CD14-positive monocyte (primary cell): ENCODE measurements around the gene NUDT17. TPM values are rescaled to one million over a fixed set of nuclear protein-coding genes. Genes with fewer than 3 reads are reported as not detected.

Source experiments
- DNase-seq, 3 donors: peaks; one replicate each; pipeline ENCODE4 v3.0.0-alpha.2; 2011 to 2022
- H2AFZ ChIP-seq: 2 replicates; pipeline ENCODE4 v1.6.0; 2012; ENCODE audit warnings: mild to moderate bottlenecking, low read depth, low read length, inconsistent platforms; ENCODE audit not compliant: insufficient read depth, poor library complexity, severe bottlenecking
- H3K27ac ChIP-seq, 2 donors: 1 replicate in 1 of 2; 2 replicates in 1 of 2; pipeline ENCODE4 v1.5.1; 2012 to 2013; ENCODE audit warnings: low read length in 2 of 2, control low read depth in 1 of 2, inconsistent platforms in 1 of 2, low read depth in 1 of 2, mild to moderate bottlenecking in 1 of 2
- H3K27me3 ChIP-seq, 2 donors: one replicate each; pipeline versions ENCODE4 v1.6.0 to v1.6.1; 2011 to 2013; ENCODE audit warnings: low read length in 2 of 2; ENCODE audit not compliant: control insufficient read depth in 2 of 2, insufficient read depth in 2 of 2
- H3K36me3 ChIP-seq, 2 donors: replicated peaks in 1 of 2; 1 replicate in 1 of 2; 2 replicates in 1 of 2; pipeline versions ENCODE4 v1.5.1 to v1.6.1; 2012 to 2013; ENCODE audit warnings: low read length in 2 of 2, control low read depth in 1 of 2, inconsistent platforms in 1 of 2, mild to moderate bottlenecking in 1 of 2; ENCODE audit not compliant: insufficient read depth in 2 of 2, control insufficient read depth in 1 of 2
- H3K4me1 ChIP-seq, 2 donors: 1 replicate in 1 of 2; 2 replicates in 1 of 2; pipeline versions ENCODE4 v1.5.1 to v1.6.1; 2012 to 2013; ENCODE audit warnings: low read length in 2 of 2, control low read depth in 1 of 2, inconsistent platforms in 1 of 2, mild to moderate bottlenecking in 1 of 2, moderate library complexity in 1 of 2; ENCODE audit not compliant: insufficient read depth in 2 of 2, control insufficient read depth in 1 of 2
- H3K4me2 ChIP-seq: replicated peaks from 2 replicates; pipeline ENCODE3; 2012; ENCODE audit warnings: low read length, moderate library complexity, mild to moderate bottlenecking; ENCODE audit not compliant: poor library complexity, severe bottlenecking; ENCODE audit errors: extremely low read depth
- H3K4me3 ChIP-seq, 3 experiments: fragments of 200-600 bp in 1 of 3; sonication (generic) in 1 of 3; replicated peaks in 1 of 3; 1 replicate in 2 of 3; 2 replicates in 1 of 3; pipeline ENCODE4 v1.5.1; 2011 to 2013; ENCODE audit warnings: low read length in 3 of 3, mild to moderate bottlenecking in 3 of 3, control low read depth in 2 of 3, low read depth in 2 of 3, inconsistent platforms in 1 of 3, moderate library complexity in 1 of 3
- H3K79me2 ChIP-seq: 2 replicates; pipeline ENCODE4 v1.6.0; 2012; ENCODE audit warnings: mild to moderate bottlenecking, control low read depth, inconsistent platforms, low read length, moderate library complexity; ENCODE audit not compliant: insufficient read depth
- H3K9ac ChIP-seq: 2 replicates; pipeline ENCODE4 v1.6.0; 2017; ENCODE audit warnings: low read length, mild to moderate bottlenecking; ENCODE audit not compliant: insufficient read depth, poor library complexity, severe bottlenecking
- H3K9me3 ChIP-seq, 2 donors: replicated peaks in 1 of 2; 1 replicate in 1 of 2; 2 replicates in 1 of 2; pipeline versions ENCODE4 v1.5.1 to v1.6.1; 2012 to 2013; ENCODE audit warnings: low read length in 2 of 2, control low read depth in 1 of 2; ENCODE audit not compliant: control insufficient read depth in 1 of 2, insufficient read depth in 1 of 2
- H4K20me1 ChIP-seq: 2 replicates; pipeline ENCODE4 v1.6.0; 2012; ENCODE audit warnings: mild to moderate bottlenecking, low read length, control low read depth, moderate library complexity; ENCODE audit not compliant: insufficient read depth
- H3K27ac Mint-ChIP-seq, 7 donors: one replicate each; pipeline ENCODE4 v1.8.0; 2020; ENCODE audit warnings: mild to moderate bottlenecking in 7 of 7, mixed read lengths in 7 of 7, moderate library complexity in 6 of 7, inconsistent platforms in 2 of 7
- H3K27me3 Mint-ChIP-seq, 3 donors: one replicate each; pipeline ENCODE4 v1.8.0; 2021 to 2022; ENCODE audit warnings: low read depth in 3 of 3, mild to moderate bottlenecking in 3 of 3, mixed read lengths in 3 of 3, moderate library complexity in 3 of 3, inconsistent platforms in 1 of 3
- H3K36me3 Mint-ChIP-seq, 2 donors: one replicate each; pipeline ENCODE4 v1.8.0; 2020; ENCODE audit warnings: mixed read lengths in 2 of 2, inconsistent platforms in 1 of 2, mild to moderate bottlenecking in 1 of 2
- H3K4me1 Mint-ChIP-seq: one replicate; pipeline ENCODE4 v1.8.0; 2020; ENCODE audit warnings: mild to moderate bottlenecking, mixed read lengths
- H3K4me3 Mint-ChIP-seq, 2 donors: one replicate each; pipeline ENCODE4 v1.8.0; 2020; ENCODE audit warnings: mild to moderate bottlenecking in 2 of 2, mixed read lengths in 2 of 2, moderate library complexity in 1 of 2
- H3K9me3 Mint-ChIP-seq, 7 donors: one replicate each; pipeline ENCODE4 v1.8.0; 2020 to 2022; ENCODE audit warnings: mixed read lengths in 7 of 7, mild to moderate bottlenecking in 6 of 7, moderate library complexity in 6 of 7, inconsistent platforms in 2 of 7
- WGBS: methylation state at CpG from one replicate; pipeline ENCODE4 v1.1.5; 2013; ENCODE audit warnings: missing lambda C conversion rate; ENCODE audit not compliant: insufficient coverage; 5-methylcytosine and 5-hydroxymethylcytosine counted together
- intact Hi-C, 2 donors: fragments of 100-400 bp; cut with micrococcal nuclease; formaldehyde crosslinking; loops; one replicate each; pipeline versions ENCODE4 v1.15.0 to v1.15.1; 2023
- polyA plus RNA-seq, 3 donors: library from polyadenylated mRNA; depleted of rRNA in 1 of 3; unstranded in 2 of 3; stranded (reverse) in 1 of 3; fragments of 300-500 nt in 2 of 3; fragments of >200 nt in 1 of 3; fragmentation: Illumina TruSeq in 2 of 3; gene quantifications; 1 replicate in 2 of 3; 2 replicates in 1 of 3; pipeline ENCODE4 v1.2.3, GENCODE V29; 2012 to 2021
- TF ChIP-seq, protein P1 (sequence below): fragments of 200-600 bp; IDR thresholded peaks from one replicate; pipeline ENCODE4 v1.8.0; 2022; ENCODE audit warnings: antibody characterized with exemption, mild to moderate bottlenecking

The NUDT17 gene
- polyA plus RNA-seq, 3 donors = 2.1 to 6.4 (median 3.1) TPM

DNA sequence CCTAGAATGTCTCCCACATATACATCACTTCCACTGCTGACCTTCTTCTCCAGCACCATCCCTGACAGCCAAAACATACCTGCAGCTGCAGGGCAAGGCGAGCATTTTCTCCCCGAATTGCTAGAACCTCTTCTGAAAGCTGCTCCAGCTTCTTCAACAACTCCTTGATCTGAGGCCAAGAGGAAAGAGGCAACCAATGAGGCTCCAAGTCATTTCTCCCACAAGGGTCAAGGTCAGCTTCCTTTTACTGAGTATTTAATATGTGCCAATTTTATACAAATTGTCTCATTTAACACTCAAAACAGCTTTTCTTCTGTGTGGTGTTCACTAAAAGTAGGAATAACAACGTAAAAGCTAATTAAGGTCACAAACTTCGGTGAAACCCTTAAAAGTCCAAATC, 22.8 kb downstream of the NUDT17 start:
- Mint-ChIP-seq H3K4me1 (peaks cover 19% of the 10 kb centered on the region), H3K4me3 (no peak overlapping the region), H3K9me3 (peaks cover 0 to 1% (median 0%) of the 10 kb centered on the region in 7 donors), H3K36me3 (peaks cover 6 to 20% of the 10 kb centered on the region in 2 donors), H3K27ac (no peak overlapping the region), H3K27me3 (peaks cover 4 to 11% (median 5%) of the 10 kb centered on the region in 3 donors)
- DNase-seq = no peak
- H3K4me3 ChIP-seq = no peak overlapping the region
- H3K79me2 ChIP-seq = no peaks in the 10 kb centered on the region
- H2AFZ ChIP-seq = no peak overlapping the region
- H3K36me3 ChIP-seq = peaks cover 0 to 28% of the 10 kb centered on the region in 2 donors
- H3K27ac ChIP-seq = no peak overlapping the region
- no peak overlapping the region for H3K4me2 ChIP-seq
- peaks cover 17 to 23% of the 10 kb centered on the region in 2 donors for H3K4me1 ChIP-seq
- no peaks in the 10 kb centered on the region for H3K27me3 ChIP-seq
- TF ChIP-seq, protein P1, sequence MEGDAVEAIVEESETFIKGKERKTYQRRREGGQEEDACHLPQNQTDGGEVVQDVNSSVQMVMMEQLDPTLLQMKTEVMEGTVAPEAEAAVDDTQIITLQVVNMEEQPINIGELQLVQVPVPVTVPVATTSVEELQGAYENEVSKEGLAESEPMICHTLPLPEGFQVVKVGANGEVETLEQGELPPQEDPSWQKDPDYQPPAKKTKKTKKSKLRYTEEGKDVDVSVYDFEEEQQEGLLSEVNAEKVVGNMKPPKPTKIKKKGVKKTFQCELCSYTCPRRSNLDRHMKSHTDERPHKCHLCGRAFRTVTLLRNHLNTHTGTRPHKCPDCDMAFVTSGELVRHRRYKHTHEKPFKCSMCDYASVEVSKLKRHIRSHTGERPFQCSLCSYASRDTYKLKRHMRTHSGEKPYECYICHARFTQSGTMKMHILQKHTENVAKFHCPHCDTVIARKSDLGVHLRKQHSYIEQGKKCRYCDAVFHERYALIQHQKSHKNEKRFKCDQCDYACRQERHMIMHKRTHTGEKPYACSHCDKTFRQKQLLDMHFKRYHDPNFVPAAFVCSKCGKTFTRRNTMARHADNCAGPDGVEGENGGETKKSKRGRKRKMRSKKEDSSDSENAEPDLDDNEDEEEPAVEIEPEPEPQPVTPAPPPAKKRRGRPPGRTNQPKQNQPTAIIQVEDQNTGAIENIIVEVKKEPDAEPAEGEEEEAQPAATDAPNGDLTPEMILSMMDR = no peak
- WGBS = 100% methylated on average over 2 of the region's 4 CpGs
- H3K9me3 ChIP-seq = no peaks in the 10 kb centered on the region
- intact Hi-C loops = loop anchor here in 1 of 2 donors (10.0 kb wide), 1 partner anchor 97 kb away; the partner anchor contains the start of genes ANKRD34A and POLR3GL
- H3K9ac ChIP-seq = no peak overlapping the region
- no peaks in the 10 kb centered on the region for H4K20me1 ChIP-seq

DNA sequence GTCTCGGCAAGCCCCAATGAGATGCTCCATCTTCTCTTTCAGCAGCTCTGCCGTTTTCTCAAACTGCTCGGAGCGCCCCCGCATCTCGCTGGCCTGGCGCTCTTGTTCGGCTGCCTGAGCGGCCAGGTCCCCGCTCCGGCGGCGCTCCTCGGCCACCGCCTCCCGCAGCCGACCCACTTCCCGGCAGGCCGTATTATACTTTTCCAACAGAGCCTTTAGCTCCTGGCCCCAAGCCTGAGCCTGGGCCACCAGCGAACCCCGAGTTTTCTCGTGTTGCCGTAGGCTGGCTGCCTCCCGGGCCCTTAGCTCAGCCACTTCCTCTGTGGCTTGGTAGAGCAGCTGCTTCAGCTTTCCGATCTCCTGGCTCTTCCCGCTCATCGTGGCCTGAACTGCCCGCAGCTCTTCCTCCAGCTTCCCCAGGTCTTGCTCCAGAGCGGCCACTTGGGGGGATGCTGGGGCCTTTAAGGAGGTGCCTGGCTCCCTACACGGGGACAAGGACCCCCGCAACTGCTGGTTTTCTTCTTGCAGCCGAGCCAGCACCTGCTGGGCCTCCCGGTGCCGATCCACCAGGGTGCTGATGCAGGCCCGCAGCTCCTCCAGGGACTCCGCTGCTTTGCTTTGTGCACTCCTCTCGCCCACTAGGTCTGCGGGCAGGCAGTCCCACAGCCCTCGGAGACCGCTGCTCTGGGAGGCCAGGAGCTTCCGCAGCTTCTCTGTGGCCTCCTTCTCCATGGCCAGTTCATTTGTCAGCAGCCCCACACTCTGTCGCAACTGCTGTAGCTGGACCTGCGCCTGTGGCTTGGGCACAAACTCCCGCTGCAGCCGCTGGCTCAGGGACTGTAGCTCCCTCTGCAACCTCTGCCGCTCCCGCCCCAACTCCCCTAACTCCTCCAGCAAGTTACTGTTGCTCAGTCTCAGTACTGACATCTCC, 26.8 kb downstream of the NUDT17 start:
- Histone ChIP-seq H3K4me3 (peak overlapping the region; percentile 42 to 84 (median 62)), H2AFZ (peak overlapping the region; percentile 94), H4K20me1 (no peaks in the 10 kb centered on the region), H3K4me1 (peaks cover 17 to 23% of the 10 kb centered on the region in 2 donors), H3K9me3 (no peaks in the 10 kb centered on the region), H3K4me2 (peak overlapping the region; percentile 95), H3K36me3 (peaks cover 0 to 10% of the 10 kb centered on the region in 2 donors), H3K27me3 (no peaks in the 10 kb centered on the region), H3K79me2 (no peaks in the 10 kb centered on the region), H3K27ac (peak overlapping the region in 1 of 2 donors; percentile 42), H3K9ac (peak overlapping the region; percentile 65)
- TF ChIP-seq, protein P1 = no peak
- Mint-ChIP-seq H3K9me3 (peaks cover 0 to 2% (median 0%) of the 10 kb centered on the region in 7 donors), H3K36me3 (peaks cover 4 to 5% of the 10 kb centered on the region in 2 donors), H3K27me3 (peaks cover 4 to 7% (median 6%) of the 10 kb centered on the region in 3 donors), H3K4me3 (peak overlapping the region; percentile 83 to 95), H3K27ac (peak overlapping the region; percentile 21 to 89 (median 72)), H3K4me1 (peaks cover 22% of the 10 kb centered on the region)
- WGBS = 7% methylated on average over 46 of the region's 47 CpGs
- DNase-seq = peak; percentile 42 to 62 (median 51)
- intact Hi-C loops = no loop called here
